Measurements from ENCODE around the gene MIEF1. TPM values are rescaled to one million over a fixed set of nuclear protein-coding genes. Genes with fewer than 3 reads are reported as not detected.
A peak's percentile ranks its signal among the peaks of the same experiment; 100 is the strongest.
"Not testable (repeated sequence)": the region's sequence is repeated elsewhere in the genome, so short reads cannot be mapped to it uniquely, and the experiment has no call there.

The MIEF1 gene
- total RNA-seq, 1 donor from 2014 or later, result 32.4 TPM

DNA sequence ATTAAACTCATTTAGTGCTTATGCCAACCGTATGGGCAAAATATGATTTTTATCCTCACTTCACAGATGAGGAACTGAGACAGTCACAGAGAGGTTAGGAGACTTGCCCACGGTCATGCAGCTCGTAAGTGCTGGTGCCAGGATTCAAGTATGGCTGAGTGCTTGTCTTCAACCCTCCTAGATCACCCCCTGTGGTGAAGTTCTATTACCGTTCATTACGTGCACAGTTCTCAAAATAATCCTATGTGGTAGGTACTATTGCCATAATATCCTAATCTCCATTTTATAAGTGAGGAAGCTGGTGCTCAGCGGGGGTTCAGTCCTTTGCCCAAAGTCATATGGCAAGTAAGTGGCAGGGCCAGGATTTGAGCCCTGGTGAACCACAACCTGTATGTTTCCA lies 1.5 kb downstream of the MIEF1 start:
- TF ChIP-seq, protein P1, sequence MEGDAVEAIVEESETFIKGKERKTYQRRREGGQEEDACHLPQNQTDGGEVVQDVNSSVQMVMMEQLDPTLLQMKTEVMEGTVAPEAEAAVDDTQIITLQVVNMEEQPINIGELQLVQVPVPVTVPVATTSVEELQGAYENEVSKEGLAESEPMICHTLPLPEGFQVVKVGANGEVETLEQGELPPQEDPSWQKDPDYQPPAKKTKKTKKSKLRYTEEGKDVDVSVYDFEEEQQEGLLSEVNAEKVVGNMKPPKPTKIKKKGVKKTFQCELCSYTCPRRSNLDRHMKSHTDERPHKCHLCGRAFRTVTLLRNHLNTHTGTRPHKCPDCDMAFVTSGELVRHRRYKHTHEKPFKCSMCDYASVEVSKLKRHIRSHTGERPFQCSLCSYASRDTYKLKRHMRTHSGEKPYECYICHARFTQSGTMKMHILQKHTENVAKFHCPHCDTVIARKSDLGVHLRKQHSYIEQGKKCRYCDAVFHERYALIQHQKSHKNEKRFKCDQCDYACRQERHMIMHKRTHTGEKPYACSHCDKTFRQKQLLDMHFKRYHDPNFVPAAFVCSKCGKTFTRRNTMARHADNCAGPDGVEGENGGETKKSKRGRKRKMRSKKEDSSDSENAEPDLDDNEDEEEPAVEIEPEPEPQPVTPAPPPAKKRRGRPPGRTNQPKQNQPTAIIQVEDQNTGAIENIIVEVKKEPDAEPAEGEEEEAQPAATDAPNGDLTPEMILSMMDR (IDR thresholded peaks at IDR 0.05; ENCODE audit: unreplicated experiment), result no peak
- H3K27ac Mint-ChIP-seq, result no peak overlapping the region
- peak overlapping the region; percentile 90 for H3K4me3 Mint-ChIP-seq (ENCODE audit: low read depth)

DNA sequence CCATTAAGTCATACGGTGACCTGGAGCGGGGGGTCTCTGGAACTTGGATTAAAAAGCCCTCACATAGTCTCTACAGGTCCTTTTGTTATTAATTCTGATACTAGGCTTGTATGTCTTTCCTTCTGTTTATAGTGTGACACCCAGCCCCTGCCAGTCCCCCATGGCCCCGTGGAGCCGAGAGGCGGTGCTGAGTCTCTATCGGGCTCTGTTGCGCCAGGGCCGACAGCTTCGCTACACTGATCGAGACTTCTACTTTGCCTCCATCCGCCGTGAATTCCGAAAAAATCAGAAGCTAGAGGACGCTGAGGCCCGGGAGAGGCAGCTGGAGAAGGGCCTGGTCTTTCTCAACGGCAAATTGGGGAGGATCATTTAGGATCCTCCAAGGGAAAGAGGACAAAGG lies 2.0 kb downstream of the MIEF1 start:
- no peaks in the 10 kb centered on the region for H3K27me3 Mint-ChIP-seq
- H3K4me3 Mint-ChIP-seq (ENCODE audit: low read depth), result peak overlapping the region; percentile 90
- DNase-seq (ENCODE audit: low spot score, unreplicated experiment), result no peak
- H3K36me3 Mint-ChIP-seq (ENCODE audit: insufficient read depth), result peaks cover 14% of the 10 kb centered on the region
- H3K4me1 Mint-ChIP-seq (ENCODE audit: low read depth), result peaks cover 18% of the 10 kb centered on the region
- H3K9me3 Mint-ChIP-seq (ENCODE audit: low read depth), result no peaks in the 10 kb centered on the region
- no peak overlapping the region for H3K27ac Mint-ChIP-seq
- TF ChIP-seq, protein P1 (IDR thresholded peaks at IDR 0.05; ENCODE audit: unreplicated experiment), result no peak

More for the DNA sequence above, 1.5 kb downstream of the MIEF1 start:
- no peaks in the 10 kb centered on the region for H3K27me3 Mint-ChIP-seq
- peaks cover 21% of the 10 kb centered on the region for H3K4me1 Mint-ChIP-seq (ENCODE audit: low read depth)
- H3K9me3 Mint-ChIP-seq (ENCODE audit: low read depth), result no peaks in the 10 kb centered on the region
- no peak for DNase-seq (ENCODE audit: low spot score, unreplicated experiment)
- H3K36me3 Mint-ChIP-seq (ENCODE audit: insufficient read depth), result peaks cover 13% of the 10 kb centered on the region

DNA sequence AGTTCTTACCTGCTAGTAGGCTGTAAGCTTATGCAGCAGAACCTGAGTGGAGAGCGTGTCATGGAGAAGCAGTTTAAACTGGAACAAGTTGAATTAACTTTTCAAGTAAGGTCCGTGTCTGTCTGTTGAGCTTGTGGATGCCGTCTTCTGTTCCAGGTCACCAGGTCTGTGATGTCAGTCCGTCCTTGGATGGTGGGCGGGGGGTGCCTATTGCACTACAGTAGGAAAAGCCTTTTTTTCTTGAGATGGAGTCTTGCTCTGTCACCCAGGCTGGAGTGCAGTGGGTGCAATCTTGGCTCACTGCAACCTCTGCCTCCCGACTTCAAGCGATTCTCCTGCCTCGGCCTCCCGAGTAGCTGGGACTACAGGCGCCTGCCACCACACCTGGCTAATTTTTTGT lies 4.9 kb downstream of the MIEF1 start:
- Mint-ChIP-seq H3K36me3 (ENCODE audit: insufficient read depth) (peaks cover 18% of the 10 kb centered on the region), H3K4me1 (ENCODE audit: low read depth) (peaks cover 10% of the 10 kb centered on the region)
- not testable (repeated sequence) for H3K9me3 Mint-ChIP-seq (ENCODE audit: low read depth); H3K27ac Mint-ChIP-seq; H3K27me3 Mint-ChIP-seq; DNase-seq (ENCODE audit: low spot score, unreplicated experiment); H3K4me3 Mint-ChIP-seq (ENCODE audit: low read depth)

DNA sequence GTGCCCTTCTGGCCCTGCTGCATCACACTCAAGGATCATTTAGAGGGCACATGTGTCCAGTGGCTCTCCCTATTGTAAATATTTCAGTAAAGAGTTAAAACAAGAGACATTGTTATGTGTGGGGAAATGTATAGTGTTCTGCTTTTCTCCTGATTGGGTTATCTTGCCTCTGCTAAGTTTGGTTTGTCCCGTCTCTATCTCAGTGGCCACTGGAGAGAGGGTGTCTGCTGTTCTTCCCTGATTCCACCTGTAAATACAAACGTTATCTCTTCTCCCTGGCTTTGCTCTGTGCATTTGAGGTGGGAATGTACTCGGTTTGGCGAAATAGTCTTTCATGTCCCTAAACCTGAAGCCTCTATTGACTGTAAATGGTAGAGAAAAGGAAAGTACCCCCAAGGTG lies 6.3 kb downstream of the MIEF1 start:
- no peak for DNase-seq (ENCODE audit: low spot score, unreplicated experiment)
- Mint-ChIP-seq H3K4me1 (ENCODE audit: low read depth) (peaks cover 4% of the 10 kb centered on the region), H3K27me3 (no peaks in the 10 kb centered on the region), H3K36me3 (ENCODE audit: insufficient read depth) (peaks cover 23% of the 10 kb centered on the region), H3K9me3 (ENCODE audit: low read depth) (no peaks in the 10 kb centered on the region), H3K27ac (no peak overlapping the region), H3K4me3 (ENCODE audit: low read depth) (no peak overlapping the region)
- TF ChIP-seq, protein P1 (IDR thresholded peaks at IDR 0.05; ENCODE audit: unreplicated experiment), result no peak

DNA sequence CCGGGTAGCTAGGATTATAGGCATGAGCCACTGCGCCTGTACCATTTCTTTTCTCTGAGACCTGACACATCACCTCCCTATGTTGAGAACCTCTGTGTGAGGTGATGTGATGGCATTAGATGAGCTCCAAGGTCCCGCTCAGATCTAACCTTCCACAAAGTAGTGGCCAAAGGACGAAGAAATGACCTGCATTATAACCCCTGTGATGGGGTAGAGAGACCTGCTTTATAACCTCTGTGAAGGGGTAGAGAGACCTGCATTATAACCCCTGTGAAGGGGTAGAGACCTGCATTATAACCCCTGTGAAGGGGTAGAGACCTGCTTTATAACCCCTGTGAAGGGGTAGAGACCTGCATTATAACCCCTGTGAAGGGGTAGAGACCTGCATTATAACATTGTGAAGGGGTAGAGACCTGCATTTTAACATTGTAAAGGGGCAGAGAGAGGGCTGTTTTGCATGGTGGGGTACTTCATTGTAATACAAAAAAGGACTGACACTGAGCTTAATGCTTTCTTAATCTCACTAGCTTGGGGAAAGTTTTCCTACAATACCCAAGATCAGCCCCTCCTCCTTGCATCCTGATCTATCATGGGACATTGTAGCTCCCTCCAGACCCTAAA lies 8.5 kb downstream of the MIEF1 start:
- no peak for DNase-seq (ENCODE audit: low spot score, unreplicated experiment)
- Mint-ChIP-seq H3K27ac (no peak overlapping the region), H3K9me3 (ENCODE audit: low read depth) (no peaks in the 10 kb centered on the region), H3K27me3 (no peaks in the 10 kb centered on the region), H3K4me3 (ENCODE audit: low read depth) (no peak overlapping the region), H3K36me3 (ENCODE audit: insufficient read depth) (peaks cover 27% of the 10 kb centered on the region), H3K4me1 (ENCODE audit: low read depth) (no peaks in the 10 kb centered on the region)
- TF ChIP-seq, protein P1 (IDR thresholded peaks at IDR 0.05; ENCODE audit: unreplicated experiment), result no peak

DNA sequence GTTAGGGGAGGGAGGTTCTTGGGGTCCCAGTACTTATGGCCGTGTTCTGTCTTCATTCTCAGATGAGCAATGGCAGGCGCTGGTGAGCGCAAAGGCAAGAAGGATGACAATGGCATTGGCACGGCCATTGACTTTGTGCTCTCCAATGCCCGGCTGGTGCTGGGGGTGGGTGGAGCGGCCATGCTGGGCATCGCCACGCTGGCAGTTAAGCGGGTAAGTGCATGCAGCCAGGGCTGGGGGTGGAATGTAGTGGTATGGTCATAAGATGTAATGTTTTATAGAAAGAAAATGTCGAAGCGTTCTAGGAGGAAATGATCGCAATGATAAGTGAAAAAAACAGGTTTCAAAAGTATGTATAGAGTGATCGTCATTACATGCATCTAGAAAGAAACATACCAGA lies 9.1 kb downstream of the MIEF1 start:
- Mint-ChIP-seq H3K27me3 (no peaks in the 10 kb centered on the region), H3K9me3 (ENCODE audit: low read depth) (no peaks in the 10 kb centered on the region), H3K36me3 (ENCODE audit: insufficient read depth) (peaks cover 28% of the 10 kb centered on the region), H3K4me1 (ENCODE audit: low read depth) (no peaks in the 10 kb centered on the region), H3K4me3 (ENCODE audit: low read depth) (no peak overlapping the region), H3K27ac (no peak overlapping the region)
- no peak for DNase-seq (ENCODE audit: low spot score, unreplicated experiment)
- TF ChIP-seq, protein P1 (IDR thresholded peaks at IDR 0.05; ENCODE audit: unreplicated experiment), result no peak
